ENCODE results near the gene CCDC106.

DNA sequence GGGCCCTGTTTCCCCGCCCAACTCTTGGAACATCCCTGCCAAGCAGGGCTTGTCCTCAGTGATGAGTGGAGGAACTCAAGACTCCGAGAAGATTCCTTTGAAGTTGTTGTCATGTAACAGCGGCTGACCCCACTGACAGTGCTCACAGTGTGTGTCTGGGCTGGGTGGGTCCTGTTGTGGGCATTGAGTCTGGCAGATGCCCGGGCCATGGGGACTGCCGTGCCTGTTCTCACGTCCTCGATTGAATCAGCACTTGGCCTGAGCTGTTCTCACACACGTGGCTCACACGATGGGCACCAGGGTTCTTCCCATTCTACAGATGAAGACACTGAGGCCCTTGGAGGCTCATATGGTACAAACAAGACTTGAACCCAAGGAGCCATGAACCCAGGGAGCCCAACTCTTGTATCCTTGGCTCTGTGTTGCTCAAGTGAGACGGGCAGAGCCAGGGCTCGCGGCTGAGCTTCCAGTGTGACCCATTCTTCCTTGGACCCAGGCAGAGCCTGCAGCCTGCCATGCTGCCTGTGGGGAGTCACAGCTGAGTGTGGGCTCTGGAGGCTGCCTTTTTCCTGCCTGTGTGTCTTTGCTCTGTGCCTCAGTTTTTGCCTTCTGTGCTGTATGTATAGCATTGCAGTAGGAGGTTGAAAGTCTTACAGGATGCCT, 18.5 kb downstream of the CCDC106 start:
- TF ChIP-seq, protein P1, sequence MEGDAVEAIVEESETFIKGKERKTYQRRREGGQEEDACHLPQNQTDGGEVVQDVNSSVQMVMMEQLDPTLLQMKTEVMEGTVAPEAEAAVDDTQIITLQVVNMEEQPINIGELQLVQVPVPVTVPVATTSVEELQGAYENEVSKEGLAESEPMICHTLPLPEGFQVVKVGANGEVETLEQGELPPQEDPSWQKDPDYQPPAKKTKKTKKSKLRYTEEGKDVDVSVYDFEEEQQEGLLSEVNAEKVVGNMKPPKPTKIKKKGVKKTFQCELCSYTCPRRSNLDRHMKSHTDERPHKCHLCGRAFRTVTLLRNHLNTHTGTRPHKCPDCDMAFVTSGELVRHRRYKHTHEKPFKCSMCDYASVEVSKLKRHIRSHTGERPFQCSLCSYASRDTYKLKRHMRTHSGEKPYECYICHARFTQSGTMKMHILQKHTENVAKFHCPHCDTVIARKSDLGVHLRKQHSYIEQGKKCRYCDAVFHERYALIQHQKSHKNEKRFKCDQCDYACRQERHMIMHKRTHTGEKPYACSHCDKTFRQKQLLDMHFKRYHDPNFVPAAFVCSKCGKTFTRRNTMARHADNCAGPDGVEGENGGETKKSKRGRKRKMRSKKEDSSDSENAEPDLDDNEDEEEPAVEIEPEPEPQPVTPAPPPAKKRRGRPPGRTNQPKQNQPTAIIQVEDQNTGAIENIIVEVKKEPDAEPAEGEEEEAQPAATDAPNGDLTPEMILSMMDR (IDR thresholded peaks at IDR 0.05), result no peak
- no peak; the same call in 1 of the 2 replicates for TF ChIP-seq POLR2AphosphoS5 (IDR thresholded peaks at IDR 0.05; ENCODE audit: low read depth, low read length)
- TF ChIP-seq TCF7L2 (IDR thresholded peaks at IDR 0.05; ENCODE audit: low read depth, low read length), result no peak
